ENCODE measurements around the gene NALCN.

- TF ChIP-seq, protein P1, sequence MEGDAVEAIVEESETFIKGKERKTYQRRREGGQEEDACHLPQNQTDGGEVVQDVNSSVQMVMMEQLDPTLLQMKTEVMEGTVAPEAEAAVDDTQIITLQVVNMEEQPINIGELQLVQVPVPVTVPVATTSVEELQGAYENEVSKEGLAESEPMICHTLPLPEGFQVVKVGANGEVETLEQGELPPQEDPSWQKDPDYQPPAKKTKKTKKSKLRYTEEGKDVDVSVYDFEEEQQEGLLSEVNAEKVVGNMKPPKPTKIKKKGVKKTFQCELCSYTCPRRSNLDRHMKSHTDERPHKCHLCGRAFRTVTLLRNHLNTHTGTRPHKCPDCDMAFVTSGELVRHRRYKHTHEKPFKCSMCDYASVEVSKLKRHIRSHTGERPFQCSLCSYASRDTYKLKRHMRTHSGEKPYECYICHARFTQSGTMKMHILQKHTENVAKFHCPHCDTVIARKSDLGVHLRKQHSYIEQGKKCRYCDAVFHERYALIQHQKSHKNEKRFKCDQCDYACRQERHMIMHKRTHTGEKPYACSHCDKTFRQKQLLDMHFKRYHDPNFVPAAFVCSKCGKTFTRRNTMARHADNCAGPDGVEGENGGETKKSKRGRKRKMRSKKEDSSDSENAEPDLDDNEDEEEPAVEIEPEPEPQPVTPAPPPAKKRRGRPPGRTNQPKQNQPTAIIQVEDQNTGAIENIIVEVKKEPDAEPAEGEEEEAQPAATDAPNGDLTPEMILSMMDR (IDR thresholded peaks at IDR 0.05): peak; percentile 64
- TF ChIP-seq EZH2 (IDR thresholded peaks at IDR 0.05; ENCODE audit: borderline replicate concordance, insufficient read depth, low read depth, low read length, poor library complexity, severe bottlenecking): no peak
Observed at GRCh38 chr13:101127741-101128353, 288.5 kb downstream of the NALCN start.

Data from B cell (primary cell).